T-helper 1 cell treated with Interleukin-12 subunit alpha and Interleukin-12 subunit beta and Interleukin-4 antibody, amounts not matched to agents 30 μg/mL and 1 μg/mL, for 36 hours (primary cell): ENCODE results near the gene KRTAP22-1.

ENCODE experiments used
- H3K27ac Mint-ChIP-seq: one replicate; pipeline ENCODE4 v1.8.0; 2021; ENCODE audit warnings: mild to moderate bottlenecking, mixed read lengths
- H3K27me3 Mint-ChIP-seq: one replicate; pipeline ENCODE4 v1.8.0; 2021; ENCODE audit warnings: low read depth, mixed read lengths
- H3K36me3 Mint-ChIP-seq: one replicate; pipeline ENCODE4 v1.8.0; 2021; ENCODE audit warnings: low read depth, mixed read lengths
- H3K4me1 Mint-ChIP-seq: one replicate; pipeline ENCODE4 v1.8.0; 2021; ENCODE audit warnings: low read depth, mixed read lengths
- H3K4me3 Mint-ChIP-seq: one replicate; pipeline ENCODE4 v1.8.0; 2021; ENCODE audit warnings: mild to moderate bottlenecking, moderate library complexity, mixed read lengths
- H3K9me3 Mint-ChIP-seq: one replicate; pipeline ENCODE4 v1.8.0; 2021; ENCODE audit warnings: mixed read lengths

The KRTAP22-1 gene

GRCh38 chr21:30600787-30601186 is at the start of gene KRTAP22-1:
KRTAP22-1 (plus strand) TSS chr21:30601087.
- Mint-ChIP-seq H3K4me3 (no peak within 1 kb of the TSS), H3K27ac (no peak within 1 kb of the TSS), H3K36me3 (no peaks in the 10 kb centered on the region), H3K9me3 (peaks cover 5% of the 10 kb centered on the region), H3K4me1 (no peaks in the 10 kb centered on the region), H3K27me3 (no peaks in the 10 kb centered on the region)

- Mint-ChIP-seq H3K27ac (no peak overlapping the region), H3K4me3 (no peak overlapping the region), H3K9me3 (peaks cover 13% of the 10 kb centered on the region), H3K4me1 (no peaks in the 10 kb centered on the region), H3K36me3 (no peaks in the 10 kb centered on the region), H3K27me3 (no peaks in the 10 kb centered on the region)
Observed at GRCh38 chr21:30552782-30553181, 48.1 kb upstream of the KRTAP22-1 start.

GRCh38 chr21:30555095-30555494 is 45.8 kb upstream of the KRTAP22-1 start:
- no peak overlapping the region for H3K4me3 Mint-ChIP-seq
- peaks cover 13% of the 10 kb centered on the region for H3K9me3 Mint-ChIP-seq
- no peaks in the 10 kb centered on the region for H3K4me1 Mint-ChIP-seq
- H3K36me3 Mint-ChIP-seq: no peaks in the 10 kb centered on the region
- H3K27me3 Mint-ChIP-seq: no peaks in the 10 kb centered on the region
- H3K27ac Mint-ChIP-seq: no peak overlapping the region

GRCh38 chr21:30561264-30561895 is 39.5 kb upstream of the KRTAP22-1 start, which contains the start of gene KRTAP19-7:
KRTAP19-7 (minus strand) TSS chr21:30561314; CDS start chr21:30561289, 25 bp downstream.
- Mint-ChIP-seq H3K36me3 (no peaks in the 10 kb centered on the region), H3K27ac (no peak within 1 kb of the TSS), H3K4me1 (no peaks in the 10 kb centered on the region), H3K4me3 (no peak within 1 kb of the TSS), H3K9me3 (no peaks in the 10 kb centered on the region), H3K27me3 (no peaks in the 10 kb centered on the region)

- no peak overlapping the region for H3K4me3 Mint-ChIP-seq
- no peaks in the 10 kb centered on the region for H3K9me3 Mint-ChIP-seq
- H3K27me3 Mint-ChIP-seq: no peaks in the 10 kb centered on the region
- H3K4me1 Mint-ChIP-seq: no peaks in the 10 kb centered on the region
- H3K27ac Mint-ChIP-seq: no peak overlapping the region
- H3K36me3 Mint-ChIP-seq: no peaks in the 10 kb centered on the region
Observed at GRCh38 chr21:30561957-30562356, 38.9 kb upstream of the KRTAP22-1 start.

GRCh38 chr21:30563072-30563471 is 37.8 kb upstream of the KRTAP22-1 start:
- Mint-ChIP-seq H3K4me3 (no peak overlapping the region), H3K36me3 (no peaks in the 10 kb centered on the region), H3K27ac (no peak overlapping the region), H3K4me1 (no peaks in the 10 kb centered on the region), H3K27me3 (no peaks in the 10 kb centered on the region), H3K9me3 (no peaks in the 10 kb centered on the region)

DNA sequence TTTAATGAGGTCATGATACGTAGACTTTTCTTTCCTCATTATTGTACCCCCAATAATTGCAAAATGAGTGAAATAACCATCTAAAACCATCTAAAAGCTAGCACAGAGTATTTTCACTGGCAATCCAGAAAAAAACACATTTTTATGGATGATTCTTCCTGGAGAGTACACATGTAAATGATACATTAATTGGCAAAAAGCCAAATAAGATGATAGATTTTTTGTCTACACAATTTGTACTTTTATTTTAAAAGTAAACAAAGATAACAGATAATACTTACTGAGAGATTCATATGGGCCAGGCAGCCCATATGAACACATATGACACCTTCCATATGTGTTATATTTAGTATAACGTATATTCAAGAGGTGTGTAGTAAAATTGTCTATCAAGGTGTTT is 37.3 kb upstream of the KRTAP22-1 start:
- H3K9me3 Mint-ChIP-seq: no peaks in the 10 kb centered on the region
- no peaks in the 10 kb centered on the region for H3K27me3 Mint-ChIP-seq
- no peak overlapping the region for H3K27ac Mint-ChIP-seq
- H3K4me3 Mint-ChIP-seq: no peak overlapping the region
- H3K4me1 Mint-ChIP-seq: no peaks in the 10 kb centered on the region
- no peaks in the 10 kb centered on the region for H3K36me3 Mint-ChIP-seq

- Mint-ChIP-seq H3K9me3 (no peaks in the 10 kb centered on the region), H3K4me1 (no peaks in the 10 kb centered on the region), H3K36me3 (no peaks in the 10 kb centered on the region), H3K4me3 (no peak overlapping the region), H3K27ac (no peak overlapping the region), H3K27me3 (no peaks in the 10 kb centered on the region)
Observed at GRCh38 chr21:30567617-30568016, 33.3 kb upstream of the KRTAP22-1 start.

GRCh38 chr21:30577766-30578165 is 23.1 kb upstream of the KRTAP22-1 start:
- Mint-ChIP-seq H3K36me3 (no peaks in the 10 kb centered on the region), H3K27me3 (no peaks in the 10 kb centered on the region), H3K4me1 (no peaks in the 10 kb centered on the region), H3K4me3 (no peak overlapping the region), H3K27ac (no peak overlapping the region), H3K9me3 (no peaks in the 10 kb centered on the region)

DNA sequence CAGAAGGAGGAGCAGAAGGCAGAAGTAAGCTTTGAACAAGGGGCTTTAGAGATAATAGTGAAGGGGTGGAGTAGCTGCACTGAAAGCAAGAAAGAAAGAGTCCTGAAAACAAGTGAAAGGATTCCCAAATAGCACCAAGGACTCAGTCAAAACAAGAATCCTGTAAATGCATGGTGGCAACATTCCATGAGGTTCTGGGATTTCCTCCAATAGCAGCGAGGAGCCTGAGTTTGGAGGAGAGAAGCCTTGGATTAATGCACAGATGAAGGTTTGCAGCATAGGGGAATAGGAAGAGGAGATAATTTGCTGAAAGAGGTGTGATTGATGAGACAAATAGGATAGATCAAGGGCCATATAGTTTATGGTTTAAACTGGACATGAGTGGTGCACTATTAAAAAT is 21.5 kb upstream of the KRTAP22-1 start:
- Mint-ChIP-seq H3K27me3 (no peaks in the 10 kb centered on the region), H3K27ac (no peak overlapping the region), H3K36me3 (no peaks in the 10 kb centered on the region), H3K9me3 (no peaks in the 10 kb centered on the region), H3K4me3 (no peak overlapping the region), H3K4me1 (no peaks in the 10 kb centered on the region)

GRCh38 chr21:30580132-30580531 is 20.8 kb upstream of the KRTAP22-1 start:
- no peaks in the 10 kb centered on the region for H3K9me3 Mint-ChIP-seq
- no peaks in the 10 kb centered on the region for H3K27me3 Mint-ChIP-seq
- H3K36me3 Mint-ChIP-seq: no peaks in the 10 kb centered on the region
- H3K27ac Mint-ChIP-seq: no peak overlapping the region
- H3K4me3 Mint-ChIP-seq: no peak overlapping the region
- H3K4me1 Mint-ChIP-seq: no peaks in the 10 kb centered on the region

DNA sequence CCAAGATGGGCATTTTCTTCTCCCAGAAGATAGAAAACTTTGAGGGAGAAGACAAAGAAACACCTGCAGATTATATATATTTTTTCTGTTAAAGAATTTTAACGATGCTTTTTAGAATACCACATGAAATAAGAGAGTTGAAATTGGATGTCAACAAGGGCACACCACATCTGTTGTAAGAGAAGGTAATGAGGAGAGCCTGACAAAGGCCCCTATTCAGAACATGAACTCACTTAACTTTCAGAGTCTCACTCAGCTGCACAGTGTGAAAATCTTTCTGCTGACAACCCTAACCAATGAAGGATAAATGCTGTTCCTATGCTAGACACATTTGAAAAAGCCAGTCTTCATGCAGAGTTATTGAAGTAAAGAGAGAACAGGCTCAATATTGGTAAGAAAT is 18.0 kb upstream of the KRTAP22-1 start:
- Mint-ChIP-seq H3K9me3 (no peaks in the 10 kb centered on the region), H3K27ac (no peak overlapping the region), H3K36me3 (no peaks in the 10 kb centered on the region), H3K4me3 (no peak overlapping the region), H3K4me1 (no peaks in the 10 kb centered on the region), H3K27me3 (no peaks in the 10 kb centered on the region)

GRCh38 chr21:30590297-30590696 is 10.6 kb upstream of the KRTAP22-1 start, which contains the start of gene KRTAP22-2:
KRTAP22-2 (minus strand) TSS chr21:30590397.
- Mint-ChIP-seq H3K27ac (no peak within 1 kb of the TSS), H3K9me3 (no peaks in the 10 kb centered on the region), H3K4me3 (no peak within 1 kb of the TSS), H3K27me3 (no peaks in the 10 kb centered on the region), H3K4me1 (no peaks in the 10 kb centered on the region), H3K36me3 (no peaks in the 10 kb centered on the region)

GRCh38 chr21:30592140-30592539 is 8.7 kb upstream of the KRTAP22-1 start, which contains the start of gene KRTAP6-3:
KRTAP6-3 (plus strand) TSS chr21:30592440; CDS start chr21:30592446, 6 bp downstream.
- no peaks in the 10 kb centered on the region for H3K36me3 Mint-ChIP-seq
- no peaks in the 10 kb centered on the region for H3K27me3 Mint-ChIP-seq
- H3K27ac Mint-ChIP-seq: no peak within 1 kb of the TSS
- no peaks in the 10 kb centered on the region for H3K9me3 Mint-ChIP-seq
- H3K4me3 Mint-ChIP-seq: no peak within 1 kb of the TSS
- H3K4me1 Mint-ChIP-seq: no peaks in the 10 kb centered on the region

- no peaks in the 10 kb centered on the region for H3K36me3 Mint-ChIP-seq
Observed at GRCh38 chr21:30598802-30599201, 2.1 kb upstream of the KRTAP22-1 start, which contains the start of gene KRTAP6-2. KRTAP6-2 (minus strand) TSS chr21:30598902; CDS start chr21:30598874, 28 bp downstream.

More at GRCh38 chr21:30598802-30599201, 2.1 kb upstream of the KRTAP22-1 start, which contains the start of gene KRTAP6-2:
- Mint-ChIP-seq H3K27me3 (no peaks in the 10 kb centered on the region), H3K9me3 (peaks cover 5% of the 10 kb centered on the region), H3K4me1 (no peaks in the 10 kb centered on the region), H3K4me3 (no peak within 1 kb of the TSS), H3K27ac (no peak within 1 kb of the TSS)
